Right atrium auricular region (tissue), 2 donors: ENCODE data around the gene L3MBTL4. TPM values are rescaled to one million over a fixed set of nuclear protein-coding genes. Genes with fewer than 3 reads are reported as not detected.

Experiments
- DNase-seq: peaks from one replicate; pipeline ENCODE4 v3.0.0-alpha.2; 2019; ENCODE audit warnings: low spot score
- H3K27ac ChIP-seq, 2 donors: fragments of 200-600 bp; sonication (generic); 1 replicate in 1 of 2; 2 replicates in 1 of 2; pipeline ENCODE4 v1.5.1; 2016 to 2019
- H3K27me3 ChIP-seq, 2 donors: fragments of 200-600 bp; sonication (generic); one replicate each; pipeline versions ENCODE4 v1.5.1 to v1.6.0; 2017 to 2019
- H3K36me3 ChIP-seq: fragments of 200-600 bp; sonication (generic); one replicate; pipeline ENCODE4 v1.5.1; 2016
- H3K4me1 ChIP-seq, 2 donors: fragments of 200-600 bp; sonication (generic); one replicate each; pipeline versions ENCODE4 v1.5.1 to v1.6.0; 2017 to 2019
- H3K4me3 ChIP-seq, 2 donors: fragments of 200-600 bp; sonication (generic); 1 replicate in 1 of 2; 2 replicates in 1 of 2; pipeline ENCODE4 v1.5.1; 2017 to 2019; ENCODE audit warnings: mild to moderate bottlenecking in 1 of 2, moderate library complexity in 1 of 2
- H3K9me3 ChIP-seq, 2 donors: fragments of 200-600 bp; sonication (generic); one replicate each; pipeline ENCODE4 v1.5.1; 2019
- total RNA-seq, 2 donors: library from RNA; depleted of rRNA; stranded (reverse); fragments of >200 nt; gene quantifications; one replicate each; pipeline ENCODE4 v1.1.0, GENCODE V29; 2016
- TF ChIP-seq, protein P1 (sequence below), 2 donors: fragments of 200-600 bp; sonication (generic); IDR thresholded peaks; one replicate each; pipeline ENCODE4 v1.5.1; 2019; ENCODE audit warnings: antibody characterized with exemption in 2 of 2

L3MBTL4 gene
- total RNA-seq, 2 donors from 2014 or later: 6.6 to 10.5 TPM

DNA sequence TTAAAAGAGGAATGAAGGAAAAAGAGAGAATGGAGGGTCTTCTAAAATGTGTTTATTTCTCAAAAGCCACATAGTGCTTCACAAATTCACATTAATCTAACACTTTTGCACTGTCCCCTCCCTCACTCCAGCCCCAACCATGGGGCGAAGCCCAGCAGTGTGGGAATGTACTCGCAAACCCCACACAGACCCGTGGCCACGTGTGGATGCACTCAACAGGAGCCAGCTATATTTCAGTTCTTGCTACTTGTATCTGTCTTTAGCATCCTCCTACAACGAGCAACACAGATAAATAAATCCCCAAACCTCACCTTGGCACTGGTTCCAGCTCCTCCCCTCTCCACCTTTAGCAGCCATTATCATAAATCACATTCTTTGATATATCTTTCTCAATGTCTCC is 427.5 kb downstream of the L3MBTL4 start:
- no peak for DNase-seq
- H3K36me3 ChIP-seq: no peaks in the 10 kb centered on the region
- H3K4me3 ChIP-seq: no peak overlapping the region
- no peak overlapping the region for H3K27ac ChIP-seq
- TF ChIP-seq, protein P1, sequence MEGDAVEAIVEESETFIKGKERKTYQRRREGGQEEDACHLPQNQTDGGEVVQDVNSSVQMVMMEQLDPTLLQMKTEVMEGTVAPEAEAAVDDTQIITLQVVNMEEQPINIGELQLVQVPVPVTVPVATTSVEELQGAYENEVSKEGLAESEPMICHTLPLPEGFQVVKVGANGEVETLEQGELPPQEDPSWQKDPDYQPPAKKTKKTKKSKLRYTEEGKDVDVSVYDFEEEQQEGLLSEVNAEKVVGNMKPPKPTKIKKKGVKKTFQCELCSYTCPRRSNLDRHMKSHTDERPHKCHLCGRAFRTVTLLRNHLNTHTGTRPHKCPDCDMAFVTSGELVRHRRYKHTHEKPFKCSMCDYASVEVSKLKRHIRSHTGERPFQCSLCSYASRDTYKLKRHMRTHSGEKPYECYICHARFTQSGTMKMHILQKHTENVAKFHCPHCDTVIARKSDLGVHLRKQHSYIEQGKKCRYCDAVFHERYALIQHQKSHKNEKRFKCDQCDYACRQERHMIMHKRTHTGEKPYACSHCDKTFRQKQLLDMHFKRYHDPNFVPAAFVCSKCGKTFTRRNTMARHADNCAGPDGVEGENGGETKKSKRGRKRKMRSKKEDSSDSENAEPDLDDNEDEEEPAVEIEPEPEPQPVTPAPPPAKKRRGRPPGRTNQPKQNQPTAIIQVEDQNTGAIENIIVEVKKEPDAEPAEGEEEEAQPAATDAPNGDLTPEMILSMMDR (IDR thresholded peaks at IDR 0.05): no peak
- no peaks in the 10 kb centered on the region for H3K4me1 ChIP-seq
- H3K9me3 ChIP-seq: no peaks in the 10 kb centered on the region
- no peaks in the 10 kb centered on the region for H3K27me3 ChIP-seq

DNA sequence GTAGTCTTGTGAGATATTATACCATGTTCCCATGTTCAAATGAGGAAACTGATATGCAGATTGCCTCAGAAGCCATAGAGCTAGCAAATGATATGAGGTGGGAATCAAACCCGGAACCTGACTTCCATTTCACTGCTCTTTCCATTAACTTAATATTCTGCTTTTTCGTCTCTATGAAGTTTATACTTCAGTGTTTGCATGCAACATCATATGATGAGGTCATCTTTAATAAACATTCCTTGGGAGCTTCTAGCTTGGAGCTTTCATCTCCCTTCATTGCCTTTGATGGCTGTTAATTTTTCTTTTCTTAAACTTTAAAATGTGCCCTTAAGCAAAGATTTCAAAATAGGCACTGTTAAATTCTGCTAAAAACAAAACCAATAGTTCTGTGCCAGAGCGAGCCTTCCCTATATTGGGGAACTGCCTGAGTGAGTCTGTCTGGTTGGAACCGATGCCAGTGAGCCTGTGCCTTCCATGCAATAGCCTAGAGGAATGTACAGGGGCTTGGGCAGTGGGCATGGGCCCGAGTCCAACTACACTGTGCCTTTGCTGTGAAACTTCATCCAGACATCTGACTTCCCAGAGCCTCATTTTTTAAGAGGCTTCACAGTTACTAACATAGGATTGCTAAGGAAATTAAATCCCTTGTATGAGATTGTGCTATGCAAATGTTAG is 428.3 kb downstream of the L3MBTL4 start:
- Histone ChIP-seq H3K27ac (no peak overlapping the region), H3K36me3 (no peaks in the 10 kb centered on the region), H3K9me3 (no peaks in the 10 kb centered on the region), H3K4me1 (no peaks in the 10 kb centered on the region), H3K27me3 (no peaks in the 10 kb centered on the region), H3K4me3 (no peak overlapping the region)
- TF ChIP-seq, protein P1 (IDR thresholded peaks at IDR 0.05): no peak
- DNase-seq: no peak

GRCh38 chr18:5984245-5984644 is 430.5 kb downstream of the L3MBTL4 start:
- H3K27ac ChIP-seq: no peak overlapping the region
- H3K9me3 ChIP-seq: no peaks in the 10 kb centered on the region
- H3K27me3 ChIP-seq: no peaks in the 10 kb centered on the region
- H3K4me3 ChIP-seq: no peak overlapping the region
- no peak for DNase-seq
- no peaks in the 10 kb centered on the region for H3K4me1 ChIP-seq
- H3K36me3 ChIP-seq: no peaks in the 10 kb centered on the region
- TF ChIP-seq, protein P1 (IDR thresholded peaks at IDR 0.05): no peak

DNA sequence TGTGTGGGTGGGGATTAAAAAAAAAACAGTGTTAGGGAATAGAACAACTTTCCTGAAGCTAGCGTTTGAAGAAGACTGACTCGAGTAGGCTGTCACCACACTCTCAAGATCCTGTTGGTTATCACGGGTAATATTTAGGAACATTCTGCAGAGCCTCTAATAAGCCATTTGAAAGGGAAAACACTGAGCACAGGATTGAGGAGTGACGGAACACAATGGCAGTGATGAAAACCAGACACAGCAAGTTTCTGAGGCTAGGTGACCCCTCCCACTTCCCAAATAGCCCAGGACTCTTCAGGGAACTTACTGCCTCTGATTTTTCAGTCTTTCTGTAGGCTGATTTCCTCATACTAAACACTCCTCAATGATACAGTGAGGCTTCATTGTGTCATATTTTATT is 431.2 kb downstream of the L3MBTL4 start:
- H3K27me3 ChIP-seq: no peaks in the 10 kb centered on the region
- TF ChIP-seq, protein P1 (IDR thresholded peaks at IDR 0.05): no peak
- no peak overlapping the region for H3K4me3 ChIP-seq
- no peaks in the 10 kb centered on the region for H3K9me3 ChIP-seq
- H3K27ac ChIP-seq: no peak overlapping the region
- no peaks in the 10 kb centered on the region for H3K4me1 ChIP-seq
- no peaks in the 10 kb centered on the region for H3K36me3 ChIP-seq
- no peak for DNase-seq

- no peak overlapping the region for H3K4me3 ChIP-seq
- no peaks in the 10 kb centered on the region for H3K27me3 ChIP-seq
- no peaks in the 10 kb centered on the region for H3K4me1 ChIP-seq
- TF ChIP-seq, protein P1 (IDR thresholded peaks at IDR 0.05): no peak
- no peaks in the 10 kb centered on the region for H3K36me3 ChIP-seq
- H3K9me3 ChIP-seq: no peaks in the 10 kb centered on the region
- H3K27ac ChIP-seq: no peak overlapping the region
- DNase-seq: no peak
Measured at GRCh38 chr18:5982332-5982731, 432.4 kb downstream of the L3MBTL4 start.

DNA sequence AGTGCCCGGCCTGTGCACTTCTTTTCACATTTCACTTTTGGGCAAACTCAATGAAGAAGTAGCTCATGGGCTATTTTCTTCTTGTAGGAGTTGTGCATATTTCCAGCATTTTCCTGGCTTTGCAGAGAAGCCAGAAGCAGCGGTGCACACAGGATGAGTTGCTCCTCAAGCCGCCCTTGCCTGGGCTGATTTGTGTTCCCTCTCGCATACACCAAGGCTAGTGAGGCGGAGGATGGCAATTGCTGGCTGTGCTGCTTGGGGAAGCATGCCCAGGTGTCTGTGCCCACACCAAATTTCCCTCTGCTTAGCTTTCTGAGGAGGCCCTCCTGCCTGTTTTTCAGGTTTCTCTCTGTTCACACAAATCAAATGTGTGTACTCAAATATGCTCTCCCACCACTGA is 434.0 kb downstream of the L3MBTL4 start:
- Histone ChIP-seq H3K4me3 (no peak overlapping the region), H3K27me3 (no peaks in the 10 kb centered on the region), H3K27ac (no peak overlapping the region), H3K4me1 (no peaks in the 10 kb centered on the region), H3K36me3 (no peaks in the 10 kb centered on the region), H3K9me3 (no peaks in the 10 kb centered on the region)
- TF ChIP-seq, protein P1 (IDR thresholded peaks at IDR 0.05): no peak
- no peak for DNase-seq
